ENCODE results near the gene ASRGL1.

The ASRGL1 gene

GRCh38 chr11:62406034-62406433 lies 68.8 kb downstream of the ASRGL1 start:
- H3K4me1 Mint-ChIP-seq (ENCODE audit: low read depth): peaks cover 18% of the 10 kb centered on the region
- no peaks in the 10 kb centered on the region for H3K9me3 Mint-ChIP-seq
- H3K4me3 Mint-ChIP-seq: no peak overlapping the region
- peaks cover 2% of the 10 kb centered on the region for H3K36me3 Mint-ChIP-seq (ENCODE audit: low read depth)
- no peak overlapping the region for H3K27ac Mint-ChIP-seq
- DNase-seq: no peak
- no peaks in the 10 kb centered on the region for H3K27me3 Mint-ChIP-seq

GRCh38 chr11:62409831-62410230 lies 72.6 kb downstream of the ASRGL1 start:
- H3K27me3 Mint-ChIP-seq: no peaks in the 10 kb centered on the region
- H3K4me1 Mint-ChIP-seq (ENCODE audit: low read depth): no peaks in the 10 kb centered on the region
- DNase-seq: no peak
- no peak overlapping the region for H3K4me3 Mint-ChIP-seq
- no peak overlapping the region for H3K27ac Mint-ChIP-seq
- no peaks in the 10 kb centered on the region for H3K36me3 Mint-ChIP-seq (ENCODE audit: low read depth)
- no peaks in the 10 kb centered on the region for H3K9me3 Mint-ChIP-seq

GRCh38 chr11:62410972-62411371 lies 73.7 kb downstream of the ASRGL1 start:
- Mint-ChIP-seq H3K4me1 (ENCODE audit: low read depth) (no peaks in the 10 kb centered on the region), H3K4me3 (no peak overlapping the region), H3K27me3 (no peaks in the 10 kb centered on the region), H3K9me3 (no peaks in the 10 kb centered on the region), H3K36me3 (ENCODE audit: low read depth) (no peaks in the 10 kb centered on the region), H3K27ac (no peak overlapping the region)
- no peak for DNase-seq

DNA sequence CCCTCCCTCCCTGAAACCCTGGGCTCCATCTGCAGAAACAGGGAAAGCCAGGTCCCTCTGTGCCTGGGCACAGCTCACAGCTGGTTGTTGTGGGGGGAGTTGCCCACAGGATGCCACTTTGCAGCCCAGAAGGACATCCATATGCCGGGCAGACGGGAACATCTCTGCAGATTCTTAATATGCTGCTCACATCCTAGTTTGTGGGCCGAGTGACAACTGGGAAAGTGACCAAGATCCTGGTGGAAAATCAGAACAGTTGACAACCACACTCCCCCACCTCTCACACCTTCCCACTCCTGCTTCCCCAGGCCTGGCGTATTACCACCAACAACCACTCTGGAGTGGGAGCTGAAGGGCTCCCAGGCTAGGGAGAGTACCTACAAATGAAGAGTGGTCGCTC lies 74.3 kb downstream of the ASRGL1 start:
- no peak for DNase-seq
- no peak overlapping the region for H3K27ac Mint-ChIP-seq
- no peak overlapping the region for H3K4me3 Mint-ChIP-seq
- H3K36me3 Mint-ChIP-seq (ENCODE audit: low read depth): no peaks in the 10 kb centered on the region
- H3K4me1 Mint-ChIP-seq (ENCODE audit: low read depth): no peaks in the 10 kb centered on the region
- H3K9me3 Mint-ChIP-seq: no peaks in the 10 kb centered on the region
- no peaks in the 10 kb centered on the region for H3K27me3 Mint-ChIP-seq

GRCh38 chr11:62413060-62413696 lies 75.9 kb downstream of the ASRGL1 start:
- no peak for DNase-seq
- no peaks in the 10 kb centered on the region for H3K9me3 Mint-ChIP-seq
- no peaks in the 10 kb centered on the region for H3K4me1 Mint-ChIP-seq (ENCODE audit: low read depth)
- H3K36me3 Mint-ChIP-seq (ENCODE audit: low read depth): no peaks in the 10 kb centered on the region
- H3K4me3 Mint-ChIP-seq: no peak overlapping the region
- H3K27me3 Mint-ChIP-seq: no peaks in the 10 kb centered on the region
- H3K27ac Mint-ChIP-seq: no peak overlapping the region

GRCh38 chr11:62416596-62416995 lies 79.3 kb downstream of the ASRGL1 start:
- no peaks in the 10 kb centered on the region for H3K36me3 Mint-ChIP-seq (ENCODE audit: low read depth)
- H3K4me1 Mint-ChIP-seq (ENCODE audit: low read depth): no peaks in the 10 kb centered on the region
- H3K27ac Mint-ChIP-seq: no peak overlapping the region
- H3K9me3 Mint-ChIP-seq: no peaks in the 10 kb centered on the region
- H3K4me3 Mint-ChIP-seq: no peak overlapping the region
- H3K27me3 Mint-ChIP-seq: no peaks in the 10 kb centered on the region
- DNase-seq: no peak

DNA sequence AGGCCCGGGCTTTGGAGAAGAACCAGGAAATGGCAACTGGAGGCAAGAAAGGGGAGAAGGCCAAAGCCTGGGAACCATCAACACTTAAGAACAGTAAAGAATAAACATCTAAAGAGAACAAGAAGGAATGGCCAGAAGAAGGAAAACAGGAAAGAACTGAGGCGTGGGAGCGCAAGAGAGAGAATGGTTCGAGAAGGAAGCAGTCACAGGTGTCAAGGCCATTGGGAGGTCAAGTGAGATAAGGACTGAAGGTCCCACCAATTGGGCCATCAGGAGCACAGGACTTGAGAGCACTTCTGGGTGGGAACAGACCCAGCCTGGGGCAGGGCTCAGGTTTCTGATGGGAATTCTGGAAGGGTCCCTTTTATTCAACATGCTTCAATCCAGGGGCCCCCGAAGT lies 80.9 kb downstream of the ASRGL1 start:
- H3K4me1 Mint-ChIP-seq (ENCODE audit: low read depth): no peaks in the 10 kb centered on the region
- H3K9me3 Mint-ChIP-seq: no peaks in the 10 kb centered on the region

DNA sequence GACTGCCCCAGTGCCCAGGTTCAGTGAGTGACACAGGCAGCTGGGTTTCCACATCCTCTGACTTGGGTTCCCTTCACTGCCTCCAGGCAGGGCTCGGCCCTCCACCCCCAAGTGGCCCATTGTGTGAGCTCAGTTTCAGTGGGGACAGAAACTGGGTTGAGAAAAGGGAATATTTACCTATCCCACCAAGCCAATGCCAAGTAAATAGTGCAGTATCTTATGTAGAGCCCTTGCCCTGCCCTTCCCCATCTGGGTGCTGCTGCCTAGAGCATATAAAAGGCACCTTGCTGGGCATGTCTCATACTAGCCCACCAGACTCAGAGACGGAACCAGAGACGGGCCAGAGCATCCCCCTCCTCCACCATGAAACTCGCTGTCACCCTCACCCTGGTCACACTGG lies 81.5 kb downstream of the ASRGL1 start, which contains the start of gene SCGB1A1:
TSS of gene SCGB1A1 (plus strand) at position 301 of the 400 bp plus-strand sequence. CDS start at position 364, 63 bp downstream.
- DNase-seq: no peak
- Mint-ChIP-seq H3K4me3 (no peak within 1 kb of the TSS), H3K9me3 (no peaks in the 10 kb centered on the region), H3K4me1 (ENCODE audit: low read depth) (no peaks in the 10 kb centered on the region), H3K36me3 (ENCODE audit: low read depth) (no peaks in the 10 kb centered on the region), H3K27ac (no peak within 1 kb of the TSS), H3K27me3 (no peaks in the 10 kb centered on the region)

More for the DNA sequence above, 80.9 kb downstream of the ASRGL1 start:
- no peak for DNase-seq
- no peaks in the 10 kb centered on the region for H3K27me3 Mint-ChIP-seq
- no peaks in the 10 kb centered on the region for H3K36me3 Mint-ChIP-seq (ENCODE audit: low read depth)
- no peak overlapping the region for H3K4me3 Mint-ChIP-seq
- no peak overlapping the region for H3K27ac Mint-ChIP-seq

- Mint-ChIP-seq H3K27me3 (no peaks in the 10 kb centered on the region), H3K9me3 (no peaks in the 10 kb centered on the region), H3K27ac (no peak overlapping the region)
These were observed 82.2 kb downstream of the ASRGL1 start for GRCh38 chr11:62419314-62419929.

DNA sequence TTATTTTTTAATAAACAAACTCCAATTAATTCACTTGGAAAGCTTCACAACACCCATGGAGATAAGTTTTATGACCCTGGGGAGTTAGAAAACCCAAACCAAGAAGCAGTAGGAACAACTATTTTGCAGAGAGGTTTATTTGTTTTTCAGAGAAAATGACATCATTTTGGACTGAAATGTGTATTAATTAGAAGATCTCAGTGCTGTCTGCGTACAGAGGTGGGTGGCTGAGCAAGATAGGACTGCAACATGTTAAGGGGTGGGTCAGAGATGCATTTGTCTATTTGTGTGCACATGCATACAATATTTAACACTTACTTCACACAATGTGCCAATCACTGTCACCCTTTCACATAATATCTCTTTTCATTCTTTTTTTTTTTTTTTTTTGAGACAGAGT lies 82.7 kb downstream of the ASRGL1 start:
- no peak overlapping the region for H3K4me3 Mint-ChIP-seq
- no peaks in the 10 kb centered on the region for H3K36me3 Mint-ChIP-seq (ENCODE audit: low read depth)
- no peak overlapping the region for H3K27ac Mint-ChIP-seq
- no peak for DNase-seq
- no peaks in the 10 kb centered on the region for H3K9me3 Mint-ChIP-seq
- H3K4me1 Mint-ChIP-seq (ENCODE audit: low read depth): peaks cover 4% of the 10 kb centered on the region
- no peaks in the 10 kb centered on the region for H3K27me3 Mint-ChIP-seq

More at GRCh38 chr11:62419314-62419929, 82.2 kb downstream of the ASRGL1 start:
- DNase-seq: no peak
- Mint-ChIP-seq H3K4me1 (ENCODE audit: low read depth) (no peaks in the 10 kb centered on the region), H3K4me3 (no peak overlapping the region), H3K36me3 (ENCODE audit: low read depth) (no peaks in the 10 kb centered on the region)

- Mint-ChIP-seq H3K27me3 (no peaks in the 10 kb centered on the region), H3K27ac (no peak overlapping the region), H3K9me3 (no peaks in the 10 kb centered on the region), H3K4me1 (ENCODE audit: low read depth) (peaks cover 4% of the 10 kb centered on the region), H3K4me3 (no peak overlapping the region), H3K36me3 (ENCODE audit: low read depth) (no peaks in the 10 kb centered on the region)
- no peak for DNase-seq
These were observed 83.6 kb downstream of the ASRGL1 start for GRCh38 chr11:62420882-62421281.

GRCh38 chr11:62421996-62422395 lies 84.7 kb downstream of the ASRGL1 start:
- H3K4me1 Mint-ChIP-seq (ENCODE audit: low read depth): peaks cover 14% of the 10 kb centered on the region
- no peaks in the 10 kb centered on the region for H3K9me3 Mint-ChIP-seq
- no peaks in the 10 kb centered on the region for H3K36me3 Mint-ChIP-seq (ENCODE audit: low read depth)
- DNase-seq: no peak
- H3K4me3 Mint-ChIP-seq: no peak overlapping the region
- no peak overlapping the region for H3K27ac Mint-ChIP-seq
- no peaks in the 10 kb centered on the region for H3K27me3 Mint-ChIP-seq

GRCh38 chr11:62423012-62423411 lies 85.8 kb downstream of the ASRGL1 start:
- peaks cover 23% of the 10 kb centered on the region for H3K4me1 Mint-ChIP-seq (ENCODE audit: low read depth)
- no peaks in the 10 kb centered on the region for H3K36me3 Mint-ChIP-seq (ENCODE audit: low read depth)
- no peak overlapping the region for H3K27ac Mint-ChIP-seq
- no peak overlapping the region for H3K4me3 Mint-ChIP-seq
- no peaks in the 10 kb centered on the region for H3K9me3 Mint-ChIP-seq
- no peaks in the 10 kb centered on the region for H3K27me3 Mint-ChIP-seq
- DNase-seq: no peak

DNA sequence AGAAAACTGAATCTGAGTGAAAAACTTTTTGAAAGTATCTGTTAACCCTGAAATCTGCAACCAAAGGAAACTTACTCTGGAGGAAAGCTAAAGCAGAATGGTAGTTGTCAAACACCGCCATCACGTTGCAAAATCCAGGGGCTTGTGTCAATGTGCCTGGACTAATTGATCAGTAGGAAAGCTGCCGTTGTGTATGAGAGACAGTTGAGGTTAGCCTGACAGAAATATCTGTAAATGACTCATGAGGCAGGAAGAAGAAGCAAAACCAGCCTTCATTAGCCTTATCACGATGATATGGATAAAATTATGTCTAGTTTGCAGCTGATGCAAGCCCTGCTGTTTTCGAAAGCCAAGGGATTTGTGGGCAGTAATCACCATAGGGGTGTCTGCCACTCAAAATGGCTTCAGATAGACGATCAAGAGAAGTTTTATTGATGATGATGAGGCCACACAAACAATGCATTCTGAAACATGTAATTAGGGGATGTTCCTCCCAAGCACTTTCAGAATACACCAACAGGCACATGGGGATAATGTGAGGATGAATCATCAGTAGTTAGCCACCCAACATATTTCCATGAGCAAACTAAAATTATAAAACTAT lies 90.5 kb downstream of the ASRGL1 start:
- no peaks in the 10 kb centered on the region for H3K9me3 Mint-ChIP-seq
- H3K36me3 Mint-ChIP-seq (ENCODE audit: low read depth): no peaks in the 10 kb centered on the region

GRCh38 chr11:62428871-62429560 lies 91.8 kb downstream of the ASRGL1 start:
- Mint-ChIP-seq H3K9me3 (no peaks in the 10 kb centered on the region), H3K27ac (peak overlapping the region; percentile 95), H3K4me1 (ENCODE audit: low read depth) (peaks cover 50% of the 10 kb centered on the region), H3K27me3 (no peaks in the 10 kb centered on the region), H3K4me3 (no peak overlapping the region), H3K36me3 (ENCODE audit: low read depth) (no peaks in the 10 kb centered on the region)
- no peak for DNase-seq

More for the DNA sequence above, 90.5 kb downstream of the ASRGL1 start:
- Mint-ChIP-seq H3K27ac (peak overlapping the region; percentile 95), H3K4me1 (ENCODE audit: low read depth) (peaks cover 42% of the 10 kb centered on the region), H3K4me3 (peak overlapping the region; percentile 56), H3K27me3 (no peaks in the 10 kb centered on the region)
- peak; percentile 47 for DNase-seq

Data from activated T-cell treated with anti-CD3 and anti-CD28 coated beads, Interleukin-2, amount 50 U/mL, for 24 hours (primary cell).